ENCODE results near the gene ZNF536.

DNA sequence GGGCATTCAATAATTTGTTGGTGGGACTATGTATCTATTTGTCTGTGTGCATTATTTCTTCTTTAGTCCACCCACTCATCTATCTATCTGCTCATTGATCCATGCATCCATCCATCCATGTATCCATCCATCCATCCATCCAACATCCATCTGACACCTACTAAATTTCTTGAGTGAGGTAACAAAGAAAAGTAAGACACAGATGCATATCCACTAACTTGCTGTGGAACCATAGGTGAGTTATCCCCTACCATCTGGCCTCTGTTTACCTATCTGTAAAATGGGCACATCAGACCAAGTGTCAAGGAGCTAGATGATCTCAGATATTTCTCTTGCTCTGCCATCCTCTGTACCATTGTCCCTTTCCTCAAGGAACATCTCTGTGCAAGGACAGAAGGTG lies 54.7 kb downstream of the ZNF536 start:
- TF ChIP-seq POLR2A (IDR thresholded peaks at IDR 0.05): no peak
- TF ChIP-seq, protein P1, sequence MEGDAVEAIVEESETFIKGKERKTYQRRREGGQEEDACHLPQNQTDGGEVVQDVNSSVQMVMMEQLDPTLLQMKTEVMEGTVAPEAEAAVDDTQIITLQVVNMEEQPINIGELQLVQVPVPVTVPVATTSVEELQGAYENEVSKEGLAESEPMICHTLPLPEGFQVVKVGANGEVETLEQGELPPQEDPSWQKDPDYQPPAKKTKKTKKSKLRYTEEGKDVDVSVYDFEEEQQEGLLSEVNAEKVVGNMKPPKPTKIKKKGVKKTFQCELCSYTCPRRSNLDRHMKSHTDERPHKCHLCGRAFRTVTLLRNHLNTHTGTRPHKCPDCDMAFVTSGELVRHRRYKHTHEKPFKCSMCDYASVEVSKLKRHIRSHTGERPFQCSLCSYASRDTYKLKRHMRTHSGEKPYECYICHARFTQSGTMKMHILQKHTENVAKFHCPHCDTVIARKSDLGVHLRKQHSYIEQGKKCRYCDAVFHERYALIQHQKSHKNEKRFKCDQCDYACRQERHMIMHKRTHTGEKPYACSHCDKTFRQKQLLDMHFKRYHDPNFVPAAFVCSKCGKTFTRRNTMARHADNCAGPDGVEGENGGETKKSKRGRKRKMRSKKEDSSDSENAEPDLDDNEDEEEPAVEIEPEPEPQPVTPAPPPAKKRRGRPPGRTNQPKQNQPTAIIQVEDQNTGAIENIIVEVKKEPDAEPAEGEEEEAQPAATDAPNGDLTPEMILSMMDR (IDR thresholded peaks at IDR 0.05): no peak
- no peak for TF ChIP-seq EP300 (IDR thresholded peaks at IDR 0.05; ENCODE audit: low read depth)
- TF ChIP-seq POLR2AphosphoS5 (IDR thresholded peaks at IDR 0.05): no peak
